Endodermal cell (in vitro differentiated cells): ENCODE data around the gene NGDN. TPM values are rescaled to one million over a fixed set of nuclear protein-coding genes. Genes with fewer than 3 reads are reported as not detected.

Experiments used
- DNase-seq: peaks from one replicate; pipeline ENCODE4 v3.0.0-alpha.2; 2017
- H3K27ac ChIP-seq: 2 replicates; pipeline ENCODE4 v1.5.1; 2013; ENCODE audit warnings: mild to moderate bottlenecking, low read depth, low read length, moderate library complexity
- H3K27me3 ChIP-seq: 2 replicates; pipeline ENCODE4 v1.6.1; 2013; ENCODE audit warnings: mild to moderate bottlenecking, low read length, moderate library complexity; ENCODE audit not compliant: insufficient read depth, control insufficient read depth, poor library complexity, severe bottlenecking
- H3K36me3 ChIP-seq: 2 replicates; pipeline ENCODE4 v1.7.0; 2013; ENCODE audit warnings: mild to moderate bottlenecking, low read length, moderate library complexity; ENCODE audit not compliant: control insufficient read depth, insufficient read depth
- H3K4me1 ChIP-seq: one replicate; pipeline ENCODE4 v1.7.0; 2013; ENCODE audit warnings: low read length; ENCODE audit not compliant: control insufficient read depth, insufficient read depth
- H3K4me3 ChIP-seq: 2 replicates; pipeline ENCODE4 v1.5.1; 2013; ENCODE audit warnings: mild to moderate bottlenecking, low read length, moderate library complexity
- H3K9ac ChIP-seq: 2 replicates; pipeline ENCODE4 v1.6.1; 2013; ENCODE audit warnings: mild to moderate bottlenecking, low read length, moderate library complexity; ENCODE audit not compliant: poor library complexity, severe bottlenecking; ENCODE audit errors: extremely low read depth
- H3K9me3 ChIP-seq: 2 replicates; pipeline ENCODE4 v1.6.1; 2013; ENCODE audit warnings: mild to moderate bottlenecking, low read length, moderate library complexity; ENCODE audit not compliant: control insufficient read depth
- H3K27ac Mint-ChIP-seq: 2 replicates; pipeline ENCODE4 v1.8.0; 2020; ENCODE audit warnings: mixed read lengths
- H3K27me3 Mint-ChIP-seq: 2 replicates; pipeline ENCODE4 v1.8.0; 2021; ENCODE audit warnings: mild to moderate bottlenecking, mixed read lengths; ENCODE audit not compliant: insufficient read depth
- H3K36me3 Mint-ChIP-seq: 2 replicates; pipeline ENCODE4 v1.8.0; 2020; ENCODE audit warnings: low read depth, mixed read lengths
- H3K4me1 Mint-ChIP-seq: 2 replicates; pipeline ENCODE4 v1.8.0; 2020; ENCODE audit warnings: mixed read lengths
- H3K4me3 Mint-ChIP-seq: 2 replicates; pipeline ENCODE4 v1.8.0; 2020; ENCODE audit warnings: mild to moderate bottlenecking, moderate library complexity, mixed read lengths
- H3K9me3 Mint-ChIP-seq: 2 replicates; pipeline ENCODE4 v1.8.0; 2020; ENCODE audit warnings: mild to moderate bottlenecking, mixed read lengths
- CTCF ChIP-seq: fragments of 200-600 bp; sonication (generic); conservative IDR thresholded peaks from 2 replicates; pipeline ENCODE4 v1.5.0; 2021; ENCODE audit warnings: antibody characterized with exemption, mild to moderate bottlenecking
- WGBS, 2 experiments: methylation state at CpG; one replicate each; pipeline versions ENCODE4 v1.1.5 to v1.1.7; 2013; ENCODE audit warnings: missing lambda C conversion rate in 2 of 2, mixed read lengths in 1 of 2; ENCODE audit not compliant: insufficient coverage in 1 of 2, insufficient read length in 1 of 2; 5-methylcytosine and 5-hydroxymethylcytosine counted together
- total RNA-seq, 2 donors: library from RNA; stranded (reverse); fragmentation: NEBNext Ultra II Directional in 1 of 2; extraction: Animal tissue kit (Norgen Biotek cat#: 25700) in 1 of 2; gene quantifications; 2 replicates in 1 of 2; 3 replicates in 1 of 2; pipeline ENCODE4 v1.2.1, GENCODE V29; 2021

NGDN gene
- total RNA-seq, 2 donors from 2014 or later = 43.2 to 45.3 TPM

GRCh38 chr14:23445773-23446172, 23.7 kb upstream of the NGDN start:
- DNase-seq = no peak
- H3K4me1 Mint-ChIP-seq = peaks cover 24% of the 10 kb centered on the region
- no peak overlapping the region for H3K27ac ChIP-seq
- H3K4me3 ChIP-seq = no peak overlapping the region
- H3K27me3 ChIP-seq = no peaks in the 10 kb centered on the region
- no peaks in the 10 kb centered on the region for H3K36me3 Mint-ChIP-seq
- H3K27ac Mint-ChIP-seq = no peak overlapping the region
- no peaks in the 10 kb centered on the region for H3K36me3 ChIP-seq
- WGBS, 2 experiments = 89 to 100% methylated on average over 1 to 4 of the region's 4 CpGs
- no peak overlapping the region for H3K9ac ChIP-seq
- no peaks in the 10 kb centered on the region for H3K9me3 ChIP-seq
- H3K9me3 Mint-ChIP-seq = no peaks in the 10 kb centered on the region
- no peak for TF ChIP-seq CTCF
- H3K4me3 Mint-ChIP-seq = no peak overlapping the region
- H3K27me3 Mint-ChIP-seq = peaks cover 8% of the 10 kb centered on the region
- peaks cover 13% of the 10 kb centered on the region for H3K4me1 ChIP-seq

- no peak overlapping the region for H3K27ac Mint-ChIP-seq
- TF ChIP-seq CTCF = no peak
- no peak for DNase-seq
These were observed 23.1 kb upstream of the NGDN start for GRCh38 chr14:23446291-23446851.

DNA sequence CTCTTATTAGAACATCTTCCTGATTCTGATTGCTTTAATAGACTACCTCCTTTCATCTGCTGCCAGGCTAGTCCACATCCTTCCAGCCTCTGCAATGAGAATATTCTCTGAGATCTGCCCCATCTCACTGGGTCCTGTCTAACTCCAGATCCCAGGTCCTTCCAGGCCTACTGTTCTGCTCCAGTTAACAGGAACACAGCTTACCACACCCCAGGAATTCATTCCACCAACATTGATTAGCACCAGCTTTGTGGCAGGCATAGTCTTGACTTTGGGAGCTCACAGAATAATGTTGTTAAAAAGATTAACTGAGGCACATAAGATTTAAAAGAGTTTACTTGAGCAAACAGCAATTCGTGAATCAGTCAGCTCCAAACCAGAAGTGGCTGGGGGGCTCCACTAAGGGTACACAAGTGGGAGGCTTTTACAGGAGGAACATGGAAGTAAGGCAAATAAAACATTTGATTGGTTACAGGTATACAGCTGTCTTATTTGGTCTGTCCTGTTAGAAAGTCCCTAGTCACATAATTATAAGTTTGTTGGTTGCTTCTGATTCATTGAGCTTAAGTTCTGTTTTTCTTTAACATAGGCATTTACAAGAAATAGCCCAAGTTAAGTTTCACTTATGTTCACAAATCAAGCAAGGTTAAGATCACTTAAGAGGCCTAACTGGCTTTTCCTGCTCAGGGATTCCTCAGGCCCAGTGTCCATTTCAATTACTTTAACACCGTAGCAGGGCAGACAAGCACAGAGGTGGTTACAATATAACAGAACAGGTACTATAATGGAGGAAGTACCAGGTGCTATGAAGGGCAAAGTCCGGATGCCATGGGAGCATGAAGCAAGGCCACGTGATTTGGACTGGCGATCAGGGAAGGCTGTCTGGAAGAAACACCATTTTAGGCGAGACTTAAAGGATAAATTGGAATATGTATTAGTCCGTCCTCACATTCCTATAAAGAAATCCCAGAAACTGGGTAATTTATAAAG, 21.8 kb upstream of the NGDN start:
- H3K27me3 Mint-ChIP-seq = peaks cover 4% of the 10 kb centered on the region
- H3K9me3 Mint-ChIP-seq = no peaks in the 10 kb centered on the region

More at GRCh38 chr14:23446291-23446851, 23.1 kb upstream of the NGDN start:
- peaks cover 4% of the 10 kb centered on the region for H3K27me3 Mint-ChIP-seq
- Histone ChIP-seq H3K27ac (no peak overlapping the region), H3K9me3 (no peaks in the 10 kb centered on the region), H3K36me3 (no peaks in the 10 kb centered on the region), H3K9ac (no peak overlapping the region), H3K4me3 (no peak overlapping the region), H3K27me3 (no peaks in the 10 kb centered on the region), H3K4me1 (peaks cover 13% of the 10 kb centered on the region)
- H3K4me3 Mint-ChIP-seq = no peak overlapping the region
- H3K36me3 Mint-ChIP-seq = no peaks in the 10 kb centered on the region
- no peaks in the 10 kb centered on the region for H3K9me3 Mint-ChIP-seq
- WGBS, 2 experiments = 85 to 90% methylated on average over 3 to 4 of the region's 4 CpGs
- H3K4me1 Mint-ChIP-seq = peaks cover 24% of the 10 kb centered on the region

More for the DNA sequence above, 21.8 kb upstream of the NGDN start:
- Histone ChIP-seq H3K9ac (no peak overlapping the region), H3K27me3 (no peaks in the 10 kb centered on the region), H3K9me3 (no peaks in the 10 kb centered on the region), H3K36me3 (no peaks in the 10 kb centered on the region), H3K4me1 (peaks cover 12% of the 10 kb centered on the region), H3K4me3 (no peak overlapping the region), H3K27ac (no peak overlapping the region)
- Mint-ChIP-seq H3K4me1 (peaks cover 19% of the 10 kb centered on the region), H3K27ac (no peak overlapping the region), H3K36me3 (no peaks in the 10 kb centered on the region), H3K4me3 (no peak overlapping the region)
- WGBS, 2 experiments = 94 to 95% methylated on average over 6 to 7 of the region's 7 CpGs
- DNase-seq = no peak
- no peak for TF ChIP-seq CTCF
